ENCODE measurements around the gene SYNPR.

DNA sequence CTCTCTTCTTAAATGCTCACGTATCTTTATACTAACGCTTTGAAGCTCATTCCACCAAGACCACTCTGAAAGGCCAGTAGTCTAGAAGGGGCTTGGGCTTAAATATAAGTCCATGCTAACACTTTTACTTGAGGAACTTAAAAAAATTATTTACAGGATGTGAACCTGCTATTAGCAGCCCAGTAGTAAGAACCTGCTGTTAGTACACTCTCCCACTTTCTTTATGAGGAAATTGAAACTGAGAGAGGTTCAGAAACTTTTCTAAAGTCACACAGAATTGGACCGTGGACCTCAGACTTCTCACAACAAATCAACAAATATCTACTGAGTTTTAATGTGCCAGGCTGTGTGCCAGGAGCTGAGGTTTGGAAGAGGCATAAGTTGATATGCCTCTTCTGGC lies 53.4 kb downstream of the SYNPR start:
- TF ChIP-seq, protein P1, sequence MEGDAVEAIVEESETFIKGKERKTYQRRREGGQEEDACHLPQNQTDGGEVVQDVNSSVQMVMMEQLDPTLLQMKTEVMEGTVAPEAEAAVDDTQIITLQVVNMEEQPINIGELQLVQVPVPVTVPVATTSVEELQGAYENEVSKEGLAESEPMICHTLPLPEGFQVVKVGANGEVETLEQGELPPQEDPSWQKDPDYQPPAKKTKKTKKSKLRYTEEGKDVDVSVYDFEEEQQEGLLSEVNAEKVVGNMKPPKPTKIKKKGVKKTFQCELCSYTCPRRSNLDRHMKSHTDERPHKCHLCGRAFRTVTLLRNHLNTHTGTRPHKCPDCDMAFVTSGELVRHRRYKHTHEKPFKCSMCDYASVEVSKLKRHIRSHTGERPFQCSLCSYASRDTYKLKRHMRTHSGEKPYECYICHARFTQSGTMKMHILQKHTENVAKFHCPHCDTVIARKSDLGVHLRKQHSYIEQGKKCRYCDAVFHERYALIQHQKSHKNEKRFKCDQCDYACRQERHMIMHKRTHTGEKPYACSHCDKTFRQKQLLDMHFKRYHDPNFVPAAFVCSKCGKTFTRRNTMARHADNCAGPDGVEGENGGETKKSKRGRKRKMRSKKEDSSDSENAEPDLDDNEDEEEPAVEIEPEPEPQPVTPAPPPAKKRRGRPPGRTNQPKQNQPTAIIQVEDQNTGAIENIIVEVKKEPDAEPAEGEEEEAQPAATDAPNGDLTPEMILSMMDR (conservative IDR thresholded peaks at IDR 0.05; ENCODE audit: low read length) = no peak
- no peak for TF ChIP-seq EZH2phosphoT487 (IDR thresholded peaks at IDR 0.05; ENCODE audit: borderline replicate concordance, low read depth, low read length)

Measured in OCI-LY7 (cell line).